ENCODE measurements around the gene KIAA1217. TPM values are rescaled to one million over a fixed set of nuclear protein-coding genes. Genes with fewer than 3 reads are reported as not detected.

Gene KIAA1217
- total and polyA plus RNA-seq, 3 donors from 2014 or later: 40.0 to 197 (median 134) TPM

GRCh38 chr10:24494236-24494635 is 285.3 kb downstream of the KIAA1217 start:
- H3K36me3 ChIP-seq (ENCODE audit: low read depth, missing control alignments): no peaks in the 10 kb centered on the region
- H3K27ac ChIP-seq: no peak overlapping the region
- intact Hi-C loops (cut with DNase I; ENCODE audit: low total_unique reads): no loop called here
- DNase-seq: no peak
- WGBS, 2 donors: 82 to 87% methylated on average over 8 of the region's 8 CpGs
- no peaks in the 10 kb centered on the region for H3K9me3 ChIP-seq
- H3K4me1 ChIP-seq: no peaks in the 10 kb centered on the region
- no peaks in the 10 kb centered on the region for H3K27me3 ChIP-seq
- no peak overlapping the region for H3K4me3 ChIP-seq
- TF ChIP-seq CTCF (IDR thresholded peaks at IDR 0.05): no peak
- TF ChIP-seq POLR2A (IDR thresholded peaks at IDR 0.05): no peak

GRCh38 chr10:24494777-24495176 is 285.8 kb downstream of the KIAA1217 start:
- no peak for DNase-seq
- Histone ChIP-seq H3K9me3 (no peaks in the 10 kb centered on the region), H3K4me3 (no peak overlapping the region), H3K27ac (no peak overlapping the region), H3K27me3 (no peaks in the 10 kb centered on the region), H3K4me1 (no peaks in the 10 kb centered on the region), H3K36me3 (ENCODE audit: low read depth, missing control alignments) (no peaks in the 10 kb centered on the region)
- 93 to 96% methylated on average over 6 of the region's 6 CpGs for WGBS, 2 donors
- TF ChIP-seq CTCF (IDR thresholded peaks at IDR 0.05): no peak
- TF ChIP-seq POLR2A (IDR thresholded peaks at IDR 0.05): no peak
- intact Hi-C loops (cut with DNase I; ENCODE audit: low total_unique reads): no loop called here

- Histone ChIP-seq H3K27ac (no peak overlapping the region), H3K4me1 (no peaks in the 10 kb centered on the region), H3K4me3 (no peak overlapping the region), H3K9me3 (no peaks in the 10 kb centered on the region), H3K36me3 (ENCODE audit: low read depth, missing control alignments) (no peaks in the 10 kb centered on the region), H3K27me3 (no peaks in the 10 kb centered on the region)
- no peak for DNase-seq
- TF ChIP-seq POLR2A (IDR thresholded peaks at IDR 0.05): no peak
- no peak for TF ChIP-seq CTCF (IDR thresholded peaks at IDR 0.05)
- WGBS, 2 donors: 84 to 93% methylated on average over 10 of the region's 10 CpGs
- intact Hi-C loops (cut with DNase I; ENCODE audit: low total_unique reads): no loop called here
These were observed 286.9 kb downstream of the KIAA1217 start for GRCh38 chr10:24495666-24496460.

GRCh38 chr10:24496906-24497305 is 288.0 kb downstream of the KIAA1217 start:
- TF ChIP-seq CTCF (IDR thresholded peaks at IDR 0.05) (no peak), POLR2A (IDR thresholded peaks at IDR 0.05) (no peak)
- Histone ChIP-seq H3K9me3 (no peaks in the 10 kb centered on the region), H3K27me3 (no peaks in the 10 kb centered on the region), H3K4me3 (no peak overlapping the region), H3K27ac (no peak overlapping the region), H3K36me3 (ENCODE audit: low read depth, missing control alignments) (no peaks in the 10 kb centered on the region), H3K4me1 (no peaks in the 10 kb centered on the region)
- 88 to 92% methylated on average over 8 of the region's 8 CpGs for WGBS, 2 donors
- intact Hi-C loops (cut with DNase I; ENCODE audit: low total_unique reads): no loop called here
- no peak for DNase-seq
